Ovary (tissue), 3 donors: ENCODE measurements around the gene POLR1B.

Source experiments
- EP300 ChIP-seq: sonication (generic); formaldehyde crosslinking; IDR thresholded peaks from one replicate; pipeline ENCODE4 v1.6.1; 2017; ENCODE audit warnings: antibody characterized with exemption
- POLR2A ChIP-seq: fragments of 450-650 bp; IDR thresholded peaks from one replicate; pipeline ENCODE4 v1.6.1; 2017; ENCODE audit warnings: antibody characterized with exemption, mild to moderate bottlenecking, moderate library complexity
- TF ChIP-seq, protein P1 (sequence below), 3 donors: fragments of 450-650 bp in 2 of 3; fragments of 200-600 bp in 1 of 3; IDR thresholded peaks; one replicate each; pipeline versions ENCODE4 v1.5.1 to v1.8.0; 2016 to 2022; ENCODE audit warnings: antibody characterized with exemption in 3 of 3, mild to moderate bottlenecking in 1 of 3
- donor health status: DM: no; HTN: no; CAD: no.

GRCh38 chr2:112584134-112584890, 42.0 kb downstream of the POLR1B start, which contains the start of gene CHCHD5:
- TF ChIP-seq, protein P1, sequence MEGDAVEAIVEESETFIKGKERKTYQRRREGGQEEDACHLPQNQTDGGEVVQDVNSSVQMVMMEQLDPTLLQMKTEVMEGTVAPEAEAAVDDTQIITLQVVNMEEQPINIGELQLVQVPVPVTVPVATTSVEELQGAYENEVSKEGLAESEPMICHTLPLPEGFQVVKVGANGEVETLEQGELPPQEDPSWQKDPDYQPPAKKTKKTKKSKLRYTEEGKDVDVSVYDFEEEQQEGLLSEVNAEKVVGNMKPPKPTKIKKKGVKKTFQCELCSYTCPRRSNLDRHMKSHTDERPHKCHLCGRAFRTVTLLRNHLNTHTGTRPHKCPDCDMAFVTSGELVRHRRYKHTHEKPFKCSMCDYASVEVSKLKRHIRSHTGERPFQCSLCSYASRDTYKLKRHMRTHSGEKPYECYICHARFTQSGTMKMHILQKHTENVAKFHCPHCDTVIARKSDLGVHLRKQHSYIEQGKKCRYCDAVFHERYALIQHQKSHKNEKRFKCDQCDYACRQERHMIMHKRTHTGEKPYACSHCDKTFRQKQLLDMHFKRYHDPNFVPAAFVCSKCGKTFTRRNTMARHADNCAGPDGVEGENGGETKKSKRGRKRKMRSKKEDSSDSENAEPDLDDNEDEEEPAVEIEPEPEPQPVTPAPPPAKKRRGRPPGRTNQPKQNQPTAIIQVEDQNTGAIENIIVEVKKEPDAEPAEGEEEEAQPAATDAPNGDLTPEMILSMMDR (IDR thresholded peaks at IDR 0.05) = peak; percentile 37 to 51 (median 47)
- peak; percentile 38 for TF ChIP-seq POLR2A
- TF ChIP-seq EP300 = peak; percentile 38
